ENCODE measurements around the gene KCTD1. TPM values are rescaled to one million over a fixed set of nuclear protein-coding genes. Genes with fewer than 3 reads are reported as not detected.

KCTD1 gene
- total RNA-seq, 4 donors from 2014 or later = 25.3 to 62.0 (median 51.3) TPM

GRCh38 chr18:26536664-26537063 is 11.7 kb downstream of the KCTD1 start:
- 73 to 85% methylated on average over 4 of the region's 4 CpGs for WGBS, 2 donors

GRCh38 chr18:26536032-26536431 is 12.3 kb downstream of the KCTD1 start:
- WGBS, 2 donors = 91% methylated on average over 1 of the region's 1 CpG
- DNase-seq (ENCODE audit: low spot score in 2 of 2) = no peak
- intact Hi-C loops (cut with DNase I; ENCODE audit: low total_unique reads) = no loop called here
- no peak overlapping the region for H3K4me3 ChIP-seq (ENCODE audit: low read depth, poor library complexity, severe bottlenecking)
- TF ChIP-seq POLR2A (IDR thresholded peaks at IDR 0.05) (no peak), CTCF (IDR thresholded peaks at IDR 0.05) (no peak)

More at GRCh38 chr18:26536664-26537063, 11.7 kb downstream of the KCTD1 start:
- H3K4me3 ChIP-seq (ENCODE audit: low read depth, poor library complexity, severe bottlenecking) = no peak overlapping the region
- DNase-seq (ENCODE audit: low spot score in 2 of 2) = no peak
- intact Hi-C loops (cut with DNase I; ENCODE audit: low total_unique reads) = no loop called here
- TF ChIP-seq CTCF (IDR thresholded peaks at IDR 0.05) (no peak), POLR2A (IDR thresholded peaks at IDR 0.05) (no peak)

DNA sequence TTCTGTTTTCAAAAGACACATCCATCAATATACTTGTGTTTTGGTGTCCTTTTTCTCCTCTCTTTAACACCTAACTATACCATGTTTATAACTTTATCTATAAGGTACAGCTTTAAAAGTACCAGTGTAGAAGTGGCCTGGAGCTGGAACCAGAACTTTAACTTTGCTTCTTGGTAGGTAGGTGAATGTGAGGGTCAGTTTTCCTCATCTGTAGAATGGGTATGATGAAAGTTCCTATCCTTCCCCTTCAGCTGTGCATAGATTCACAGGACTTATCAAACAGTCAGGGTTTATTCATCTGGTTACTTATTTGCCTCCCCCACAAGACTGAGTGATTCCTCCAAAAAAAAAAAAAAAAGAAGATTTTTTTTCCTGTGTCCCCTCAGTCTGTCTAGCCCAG is 12.7 kb downstream of the KCTD1 start:
- DNase-seq (ENCODE audit: low spot score in 2 of 2) = no peak
- intact Hi-C loops (cut with DNase I; ENCODE audit: low total_unique reads) = no loop called here
- TF ChIP-seq CTCF (IDR thresholded peaks at IDR 0.05) (no peak), POLR2A (IDR thresholded peaks at IDR 0.05) (no peak)
- no peak overlapping the region for H3K4me3 ChIP-seq (ENCODE audit: low read depth, poor library complexity, severe bottlenecking)

GRCh38 chr18:26532367-26533340 is 15.7 kb downstream of the KCTD1 start:
- intact Hi-C loops (cut with DNase I; ENCODE audit: low total_unique reads) = no loop called here
- 70 to 77% methylated on average over 9 of the region's 9 CpGs for WGBS, 2 donors
- DNase-seq (ENCODE audit: low spot score in 2 of 2) = no peak
- TF ChIP-seq CTCF (IDR thresholded peaks at IDR 0.05) (no peak), POLR2A (IDR thresholded peaks at IDR 0.05) (no peak)
- H3K4me3 ChIP-seq (ENCODE audit: low read depth, poor library complexity, severe bottlenecking) = no peak overlapping the region

DNA sequence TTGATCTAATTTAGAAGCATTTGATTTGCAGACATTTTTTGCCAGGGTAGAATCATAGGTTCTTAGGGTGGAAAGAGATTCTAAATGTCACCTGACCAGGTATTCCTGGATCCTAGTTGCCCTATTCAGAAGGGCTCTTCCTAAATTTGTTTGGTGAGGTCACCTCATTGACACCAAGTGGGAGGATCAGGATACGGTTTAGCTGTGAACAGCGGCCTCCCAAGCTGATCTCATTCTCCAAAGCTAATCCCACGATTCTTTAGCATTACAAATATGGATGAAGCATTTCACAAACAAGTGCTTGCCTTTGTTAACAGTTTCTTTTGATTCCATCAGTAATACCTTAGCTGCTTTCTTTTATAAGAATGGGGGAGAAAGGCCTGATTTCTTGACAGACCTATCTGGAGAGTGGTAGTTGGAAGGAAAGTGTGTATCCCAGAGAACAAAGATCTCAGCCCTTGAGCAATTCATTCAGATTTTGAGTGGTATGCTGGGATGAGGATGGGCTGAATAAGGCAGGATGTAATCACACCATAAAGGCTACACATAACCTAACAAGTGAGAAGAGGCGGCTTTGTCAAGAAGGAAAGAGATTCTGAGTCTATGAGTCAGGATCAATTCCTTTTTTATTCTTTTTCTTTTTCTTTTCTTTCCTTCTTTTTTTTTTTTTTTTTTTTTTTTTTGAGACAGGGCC is 16.6 kb downstream of the KCTD1 start:
- WGBS, 2 donors = 73 to 80% methylated on average over 4 of the region's 4 CpGs
- DNase-seq (ENCODE audit: low spot score in 2 of 2) = no peak
- intact Hi-C loops (cut with DNase I; ENCODE audit: low total_unique reads) = no loop called here
- no peak for TF ChIP-seq POLR2A (IDR thresholded peaks at IDR 0.05)
- no peak for TF ChIP-seq CTCF (IDR thresholded peaks at IDR 0.05)
- no peak overlapping the region for H3K4me3 ChIP-seq (ENCODE audit: low read depth, poor library complexity, severe bottlenecking)

All from lower leg skin (tissue), 4 donors.